Measurements from ENCODE around the gene UBE2G1.
"Not testable (repeated sequence)": the region's sequence is repeated elsewhere in the genome, so short reads cannot be mapped to it uniquely, and the experiment has no call there.

The UBE2G1 gene

GRCh38 chr17:4375039-4375748, 8.7 kb upstream of the UBE2G1 start:
- DNase-seq (ENCODE audit: low spot score) = no peak

GRCh38 chr17:4369557-4370230, 3.2 kb upstream of the UBE2G1 start:
- DNase-seq (ENCODE audit: low spot score) = no peak

- DNase-seq (ENCODE audit: low spot score) = no peak
These were observed 1.9 kb upstream of the UBE2G1 start for GRCh38 chr17:4368341-4368740.

GRCh38 chr17:4367177-4367576, 702 bp upstream of the UBE2G1 start:
- not testable (repeated sequence) for DNase-seq (ENCODE audit: low spot score)

- DNase-seq (ENCODE audit: low spot score) = no peak
These were observed 698 bp downstream of the UBE2G1 start for GRCh38 chr17:4365628-4366326.

GRCh38 chr17:4365103-4365627, 1.3 kb downstream of the UBE2G1 start:
- peak; percentile 94 for DNase-seq (ENCODE audit: low spot score)

GRCh38 chr17:4364622-4365041, 1.8 kb downstream of the UBE2G1 start:
- no peak for DNase-seq (ENCODE audit: low spot score)

GRCh38 chr17:4362141-4362540, 4.3 kb downstream of the UBE2G1 start:
- no peak for DNase-seq (ENCODE audit: low spot score)

- DNase-seq (ENCODE audit: low spot score) = no peak
These were observed 8.3 kb downstream of the UBE2G1 start for GRCh38 chr17:4358154-4358553.

GRCh38 chr17:4357671-4358070, 8.8 kb downstream of the UBE2G1 start:
- DNase-seq (ENCODE audit: low spot score) = no peak

- DNase-seq (ENCODE audit: low spot score) = no peak
These were observed 9.3 kb downstream of the UBE2G1 start for GRCh38 chr17:4357030-4357628.

- DNase-seq (ENCODE audit: low spot score) = no peak
These were observed 11.5 kb downstream of the UBE2G1 start for GRCh38 chr17:4354862-4355514.

- no peak for DNase-seq (ENCODE audit: low spot score)
These were observed 12.3 kb downstream of the UBE2G1 start for GRCh38 chr17:4354206-4354605.

GRCh38 chr17:4350214-4350613, 16.3 kb downstream of the UBE2G1 start:
- not testable (repeated sequence) for DNase-seq (ENCODE audit: low spot score)

- DNase-seq (ENCODE audit: low spot score) = no peak
These were observed 20.8 kb downstream of the UBE2G1 start for GRCh38 chr17:4345581-4346252.

GRCh38 chr17:4344926-4345325, 21.5 kb downstream of the UBE2G1 start:
- DNase-seq (ENCODE audit: low spot score) = no peak

GRCh38 chr17:4342535-4342934, 23.9 kb downstream of the UBE2G1 start:
- DNase-seq (ENCODE audit: low spot score) = no peak

GRCh38 chr17:4341616-4341977, 24.9 kb downstream of the UBE2G1 start:
- DNase-seq (ENCODE audit: low spot score) = no peak

GRCh38 chr17:4340914-4341615, 25.4 kb downstream of the UBE2G1 start:
- DNase-seq (ENCODE audit: low spot score) = peak; percentile 30

- DNase-seq (ENCODE audit: low spot score) = no peak
These were observed 31.5 kb downstream of the UBE2G1 start for GRCh38 chr17:4334776-4335584.
